Stimulated activated CD4-positive, alpha-beta T cell treated with anti-CD3 and anti-CD28 coated beads, TNF-alpha, amount 100 ng/mL, for 24 hours (primary cell): ENCODE results near the gene PLSCR4.
"Not testable (repeated sequence)": the region's sequence is repeated elsewhere in the genome, so short reads cannot be mapped to it uniquely, and the experiment has no call there.

Experiments
- DNase-seq, 3 experiments: peaks; one replicate each; pipeline ENCODE4 v3.0.0-alpha.2; 2020; ENCODE audit warnings: low read depth in 3 of 3

The PLSCR4 gene

GRCh38 chr3:146247911-146248310, 3.0 kb downstream of the PLSCR4 start:
- DNase-seq, result no peak

- no peak for DNase-seq
Observed at GRCh38 chr3:146246526-146246925, 4.4 kb downstream of the PLSCR4 start.

- no peak for DNase-seq
Observed at GRCh38 chr3:146243559-146243958, 7.3 kb downstream of the PLSCR4 start.

- no peak for DNase-seq
Observed at GRCh38 chr3:146241523-146242240, 9.2 kb downstream of the PLSCR4 start.

- DNase-seq, result no peak
Observed at GRCh38 chr3:146233487-146233886, 17.4 kb downstream of the PLSCR4 start.

GRCh38 chr3:146227486-146227885, 23.4 kb downstream of the PLSCR4 start:
- DNase-seq, result no peak

- DNase-seq, result no peak
Observed at GRCh38 chr3:146226881-146227280, 24.0 kb downstream of the PLSCR4 start.

GRCh38 chr3:146225458-146225857, 25.4 kb downstream of the PLSCR4 start:
- not testable (repeated sequence) for DNase-seq

- DNase-seq, result no peak
Observed at GRCh38 chr3:146223401-146224373, 27.2 kb downstream of the PLSCR4 start.

GRCh38 chr3:146222204-146223046, 28.5 kb downstream of the PLSCR4 start:
- no peak for DNase-seq

GRCh38 chr3:146221276-146221675, 29.6 kb downstream of the PLSCR4 start:
- no peak for DNase-seq

- peak in 2 of 3 experiments; percentile 7 to 21 for DNase-seq
Observed at GRCh38 chr3:146218880-146219866, 31.7 kb downstream of the PLSCR4 start.

- no peak for DNase-seq
Observed at GRCh38 chr3:146217324-146217723, 33.6 kb downstream of the PLSCR4 start.

GRCh38 chr3:146214493-146214892, 36.4 kb downstream of the PLSCR4 start:
- DNase-seq, result no peak

GRCh38 chr3:146209371-146209770, 41.5 kb downstream of the PLSCR4 start:
- no peak for DNase-seq

GRCh38 chr3:146203776-146204175, 47.1 kb downstream of the PLSCR4 start:
- no peak for DNase-seq

GRCh38 chr3:146200461-146201220, 50.3 kb downstream of the PLSCR4 start:
- DNase-seq, result no peak

GRCh38 chr3:146199762-146200161, 51.1 kb downstream of the PLSCR4 start:
- no peak for DNase-seq

- no peak for DNase-seq
Observed at GRCh38 chr3:146196789-146197188, 54.1 kb downstream of the PLSCR4 start.

- DNase-seq, result no peak
Observed at GRCh38 chr3:146195605-146196004, 55.3 kb downstream of the PLSCR4 start.
